ENCODE measurements around the gene HECTD4.
A peak's percentile ranks its signal among the peaks of the same experiment; 100 is the strongest.
"Not testable (repeated sequence)": the region's sequence is repeated elsewhere in the genome, so short reads cannot be mapped to it uniquely, and the experiment has no call there.

HECTD4 gene

GRCh38 chr12:112111931-112112330 lies 270.3 kb downstream of the HECTD4 start:
- no peak overlapping the region for H3K27ac Mint-ChIP-seq
- no peak overlapping the region for H3K4me3 Mint-ChIP-seq
- DNase-seq, result no peak
- H3K4me1 Mint-ChIP-seq (ENCODE audit: low read depth), result peaks cover 34% of the 10 kb centered on the region
- H3K36me3 Mint-ChIP-seq (ENCODE audit: low read depth), result peaks cover 20% of the 10 kb centered on the region
- no peaks in the 10 kb centered on the region for H3K9me3 Mint-ChIP-seq
- no peaks in the 10 kb centered on the region for H3K27me3 Mint-ChIP-seq

- DNase-seq, H3K27me3 Mint-ChIP-seq, H3K9me3 Mint-ChIP-seq, H3K4me3 Mint-ChIP-seq: not testable (repeated sequence)
- H3K27ac Mint-ChIP-seq, result peak overlapping the region; percentile 67
- H3K4me1 Mint-ChIP-seq (ENCODE audit: low read depth), result peaks cover 37% of the 10 kb centered on the region
- peaks cover 28% of the 10 kb centered on the region for H3K36me3 Mint-ChIP-seq (ENCODE audit: low read depth)
Observed at GRCh38 chr12:112110787-112111662, 271.2 kb downstream of the HECTD4 start.
